SK-N-SH treated with all-trans-retinoic acid at 6 μM for 48 hours (cell line): ENCODE results near the gene TMEM161A.

Experiments used
- ARNTL ChIP-seq: fragments of 450-650 bp; formaldehyde crosslinking; IDR thresholded peaks from 2 replicates; pipeline ENCODE4 v1.5.0; 2020; ENCODE audit warnings: low read depth, mild to moderate bottlenecking, moderate library complexity, borderline replicate concordance
- BACH2 ChIP-seq: fragments of 250-450 bp; sonication (Bioruptor Pico); IDR thresholded peaks from 2 replicates; pipeline ENCODE4 v1.9.0; 2021; ENCODE audit warnings: mild to moderate bottlenecking, borderline replicate concordance
- CREB5 ChIP-seq: fragments of 250-450 bp; sonication (Bioruptor Pico); IDR thresholded peaks from 2 replicates; pipeline ENCODE4 v1.5.1; 2020; ENCODE audit warnings: low read depth, mild to moderate bottlenecking, moderate library complexity
- ESRRG ChIP-seq: fragments of 250-450 bp; sonication (Bioruptor Pico); IDR thresholded peaks from 2 replicates; pipeline ENCODE4 v1.6.1; 2021; ENCODE audit warnings: mild to moderate bottlenecking
- ISL1 ChIP-seq: fragments of 250-450 bp; sonication (Bioruptor Pico); IDR thresholded peaks from 2 replicates; pipeline ENCODE4 v2.1.2; 2022; ENCODE audit warnings: mild to moderate bottlenecking, moderate library complexity
- PATZ1 ChIP-seq: fragments of 250-450 bp; sonication (Bioruptor Pico); IDR thresholded peaks from 2 replicates; pipeline ENCODE4 v1.8.0; 2020; ENCODE audit warnings: mild to moderate bottlenecking, moderate library complexity, borderline replicate concordance
- PPARA ChIP-seq: fragments of 250-450 bp; sonication (Bioruptor Pico); IDR thresholded peaks from 2 replicates; pipeline ENCODE4 v1.5.0; 2020; ENCODE audit warnings: mild to moderate bottlenecking, borderline replicate concordance
- RARB ChIP-seq: fragments of 250-450 bp; sonication (Bioruptor Pico); IDR thresholded peaks from 2 replicates; pipeline ENCODE4 v1.8.0; 2021; ENCODE audit warnings: mild to moderate bottlenecking, moderate library complexity
- TCF4 ChIP-seq: fragments of 250-450 bp; sonication (Bioruptor Pico); IDR thresholded peaks from 2 replicates; pipeline ENCODE4 v1.8.0; 2021; ENCODE audit warnings: mild to moderate bottlenecking, moderate library complexity, borderline replicate concordance
- ZFP3 ChIP-seq: fragments of 250-450 bp; sonication (Bioruptor Pico); IDR thresholded peaks from 2 replicates; pipeline ENCODE4 v1.5.0; 2020; ENCODE audit warnings: mild to moderate bottlenecking, moderate library complexity
- ZFP30 ChIP-seq: fragments of 450-650 bp; formaldehyde crosslinking; IDR thresholded peaks from 2 replicates; pipeline ENCODE4 v1.5.0; 2022; ENCODE audit warnings: mild to moderate bottlenecking, moderate library complexity
- ZNF565 ChIP-seq: fragments of 450-650 bp; formaldehyde crosslinking; conservative IDR thresholded peaks from 2 replicates; pipeline ENCODE4 v1.5.0; 2020; ENCODE audit warnings: low read depth, mild to moderate bottlenecking, moderate library complexity
- ZNF8 ChIP-seq: fragments of 450-650 bp; formaldehyde crosslinking; IDR thresholded peaks from 2 replicates; pipeline ENCODE4 v1.5.0; 2020; ENCODE audit warnings: mild to moderate bottlenecking, moderate library complexity

GRCh38 chr19:19170873-19171672 is 32.8 kb upstream of the TMEM161A start:
- no peak for TF ChIP-seq ZNF565 (CRISPR knock-in tag)
- TF ChIP-seq ESRRG (CRISPR knock-in tag) = no peak
- TF ChIP-seq PATZ1 (CRISPR knock-in tag) = no peak
- no peak for TF ChIP-seq TCF4
- TF ChIP-seq CREB5 (CRISPR knock-in tag) = no peak
- no peak for TF ChIP-seq ISL1 (CRISPR knock-in tag)
- TF ChIP-seq ZFP30 = no peak
- TF ChIP-seq RARB (CRISPR knock-in tag) = no peak
- no peak for TF ChIP-seq PPARA (CRISPR knock-in tag)
- no peak for TF ChIP-seq ZNF8 (CRISPR knock-in tag)
- peak; percentile 98 for TF ChIP-seq ZFP3 (CRISPR knock-in tag)
- no peak for TF ChIP-seq BACH2
- no peak for TF ChIP-seq ARNTL
